AG09319 (cell line): ENCODE measurements around the gene CPNE8.

Experiments
- DNase-seq: peaks from one replicate; pipeline ENCODE4 v3.0.0-alpha.2; 2010; ENCODE audit warnings: low read depth; ENCODE audit errors: extremely low read depth
- TF ChIP-seq, protein P1 (sequence below): IDR thresholded peaks from 2 replicates; pipeline ENCODE4 v1.5.1; 2011; ENCODE audit warnings: low read depth, mild to moderate bottlenecking, inconsistent platforms, low read length, moderate library complexity

The CPNE8 gene

DNA sequence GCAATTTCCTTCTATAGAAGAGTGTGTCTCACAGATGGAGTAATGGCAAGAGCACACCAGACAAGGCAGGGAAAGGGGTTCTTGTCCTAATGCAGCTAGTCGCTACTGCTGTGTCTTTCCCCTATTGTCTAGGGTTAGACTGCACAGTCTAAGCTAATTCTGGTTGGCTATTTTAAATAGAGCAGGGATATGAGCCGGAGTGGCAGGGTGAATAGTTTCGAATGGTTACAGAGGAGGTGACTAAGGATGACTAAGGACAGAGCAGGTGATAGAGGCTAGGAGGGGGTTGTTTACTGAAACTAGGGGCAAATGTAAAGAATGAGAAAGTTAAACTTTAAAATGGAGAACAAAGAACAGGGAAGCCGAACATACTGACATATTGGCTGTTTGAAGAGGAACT lies 25.6 kb upstream of the CPNE8 start:
- TF ChIP-seq, protein P1, sequence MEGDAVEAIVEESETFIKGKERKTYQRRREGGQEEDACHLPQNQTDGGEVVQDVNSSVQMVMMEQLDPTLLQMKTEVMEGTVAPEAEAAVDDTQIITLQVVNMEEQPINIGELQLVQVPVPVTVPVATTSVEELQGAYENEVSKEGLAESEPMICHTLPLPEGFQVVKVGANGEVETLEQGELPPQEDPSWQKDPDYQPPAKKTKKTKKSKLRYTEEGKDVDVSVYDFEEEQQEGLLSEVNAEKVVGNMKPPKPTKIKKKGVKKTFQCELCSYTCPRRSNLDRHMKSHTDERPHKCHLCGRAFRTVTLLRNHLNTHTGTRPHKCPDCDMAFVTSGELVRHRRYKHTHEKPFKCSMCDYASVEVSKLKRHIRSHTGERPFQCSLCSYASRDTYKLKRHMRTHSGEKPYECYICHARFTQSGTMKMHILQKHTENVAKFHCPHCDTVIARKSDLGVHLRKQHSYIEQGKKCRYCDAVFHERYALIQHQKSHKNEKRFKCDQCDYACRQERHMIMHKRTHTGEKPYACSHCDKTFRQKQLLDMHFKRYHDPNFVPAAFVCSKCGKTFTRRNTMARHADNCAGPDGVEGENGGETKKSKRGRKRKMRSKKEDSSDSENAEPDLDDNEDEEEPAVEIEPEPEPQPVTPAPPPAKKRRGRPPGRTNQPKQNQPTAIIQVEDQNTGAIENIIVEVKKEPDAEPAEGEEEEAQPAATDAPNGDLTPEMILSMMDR: no peak
- no peak for DNase-seq

DNA sequence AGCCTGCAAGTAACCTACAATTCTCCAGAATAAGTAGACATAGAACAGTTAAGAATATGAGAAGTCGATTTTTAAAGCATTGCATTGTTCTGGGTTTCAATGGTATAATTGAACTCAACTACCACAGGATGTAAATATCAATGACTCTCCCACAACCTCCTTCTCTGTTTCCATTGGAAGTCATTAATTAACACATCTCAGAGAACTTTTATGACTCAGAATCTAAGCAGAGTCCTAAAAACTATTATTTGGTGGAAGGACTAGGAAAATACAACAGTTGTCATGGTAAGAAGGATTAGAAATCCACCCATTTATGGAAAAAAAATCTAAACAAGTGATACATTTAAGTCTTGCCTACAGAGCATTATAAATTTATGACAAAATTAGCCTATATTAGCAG lies 21.1 kb upstream of the CPNE8 start:
- no peak for DNase-seq
- TF ChIP-seq, protein P1: no peak

DNA sequence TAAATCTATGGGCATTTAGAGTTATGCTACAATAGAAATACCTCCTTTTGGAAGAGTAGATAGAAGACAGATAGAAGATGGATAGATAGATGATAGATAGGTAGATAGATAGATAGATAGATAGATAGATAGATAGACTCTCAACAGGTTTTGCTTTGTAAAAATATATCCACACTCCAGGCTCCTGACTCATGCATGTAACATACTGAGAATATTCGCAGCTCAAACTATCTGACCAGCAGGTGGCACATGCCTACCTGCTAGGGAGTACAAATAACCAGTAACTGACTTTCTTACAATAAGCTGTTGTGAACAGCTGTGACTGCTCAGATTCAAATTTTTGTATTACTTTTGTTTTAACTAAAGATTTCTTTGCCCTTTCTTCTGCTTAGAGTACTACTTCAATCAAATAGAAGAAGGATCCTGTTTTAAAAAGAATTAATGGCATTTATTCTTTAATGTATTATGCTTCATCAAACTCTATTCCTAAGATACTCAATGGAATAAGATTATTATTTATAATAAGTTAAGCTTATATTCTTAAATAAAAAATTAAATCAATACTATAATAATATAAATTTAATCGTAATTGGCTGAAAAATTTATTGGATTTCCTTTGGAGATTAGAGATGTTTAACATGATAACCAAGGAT lies 15.8 kb upstream of the CPNE8 start:
- TF ChIP-seq, protein P1: peak; percentile 36
- DNase-seq: no peak

DNA sequence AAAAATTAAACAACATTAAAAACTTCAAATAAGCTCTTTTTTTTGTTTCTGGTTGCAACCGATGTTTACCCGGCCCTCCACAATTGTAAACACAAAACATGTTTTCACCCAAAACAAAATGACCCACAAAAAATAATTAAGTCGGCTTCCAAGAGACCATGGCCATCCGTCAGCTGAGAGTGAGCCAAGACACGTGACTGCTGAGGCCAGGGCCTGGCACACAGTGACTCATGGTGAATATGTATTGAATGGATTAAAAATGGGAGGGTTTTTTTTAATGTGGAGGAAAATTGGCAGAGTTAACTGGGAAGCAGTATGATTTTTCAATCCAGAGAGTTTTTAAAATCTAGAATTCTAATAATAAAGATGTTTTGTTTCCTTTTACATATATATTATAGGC lies 13.8 kb upstream of the CPNE8 start:
- DNase-seq: no peak
- TF ChIP-seq, protein P1: no peak

DNA sequence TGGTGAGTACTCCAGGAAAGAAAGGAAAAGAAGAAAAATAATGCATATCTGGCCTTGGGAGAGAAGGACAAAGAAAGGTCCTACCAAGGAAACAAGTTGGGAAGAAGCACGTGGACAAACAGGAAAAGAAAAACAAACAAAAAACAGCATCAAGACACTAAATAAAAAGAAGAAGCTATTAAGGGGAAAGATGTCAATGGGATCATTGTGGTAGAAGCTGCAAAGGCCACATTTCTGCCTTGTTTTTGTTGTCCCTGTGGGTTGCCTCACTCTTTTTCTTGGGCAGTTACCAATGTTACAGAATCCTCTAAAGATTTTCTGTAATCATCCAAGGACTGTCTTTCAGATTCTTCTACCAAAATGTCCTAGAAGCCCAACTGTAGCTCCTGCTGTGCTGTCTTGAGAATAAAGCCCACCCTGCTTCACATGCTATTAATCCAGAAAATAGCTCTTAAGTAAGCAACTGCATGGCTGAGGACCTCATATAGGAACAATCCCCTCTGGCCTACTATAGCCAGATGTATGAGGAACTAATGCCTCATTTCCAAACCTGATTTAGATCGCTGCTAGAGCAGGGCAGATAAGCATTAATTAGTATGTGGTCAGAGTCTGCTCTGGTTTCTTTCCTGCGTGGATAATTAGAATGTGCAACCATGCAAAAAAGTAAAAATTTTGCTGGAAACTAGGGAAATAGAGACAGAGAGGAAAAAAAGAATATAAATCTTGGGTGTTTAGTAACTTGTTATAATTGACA lies 10.2 kb upstream of the CPNE8 start:
- no peak for DNase-seq
- TF ChIP-seq, protein P1: no peak

DNA sequence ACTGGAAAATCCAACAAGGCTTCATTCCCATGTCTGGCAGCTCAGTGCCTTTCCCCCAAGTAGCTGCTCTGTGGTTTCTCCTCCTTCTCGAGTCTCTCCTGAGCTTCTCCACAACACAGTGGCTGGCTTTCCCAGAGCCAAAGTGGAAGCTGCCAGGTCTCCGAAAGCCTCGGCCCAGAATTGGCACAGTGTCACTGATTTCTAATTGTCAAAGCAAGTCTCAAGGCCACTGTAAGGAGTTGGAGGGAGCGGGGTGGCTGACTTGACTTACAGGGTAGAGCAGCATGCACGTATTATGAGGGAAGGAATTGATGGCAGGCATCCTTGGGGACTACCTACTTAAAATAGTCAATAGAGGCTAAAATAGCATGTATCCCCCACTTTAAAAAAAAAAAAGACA lies 6.7 kb upstream of the CPNE8 start:
- TF ChIP-seq, protein P1: no peak
- no peak for DNase-seq

DNA sequence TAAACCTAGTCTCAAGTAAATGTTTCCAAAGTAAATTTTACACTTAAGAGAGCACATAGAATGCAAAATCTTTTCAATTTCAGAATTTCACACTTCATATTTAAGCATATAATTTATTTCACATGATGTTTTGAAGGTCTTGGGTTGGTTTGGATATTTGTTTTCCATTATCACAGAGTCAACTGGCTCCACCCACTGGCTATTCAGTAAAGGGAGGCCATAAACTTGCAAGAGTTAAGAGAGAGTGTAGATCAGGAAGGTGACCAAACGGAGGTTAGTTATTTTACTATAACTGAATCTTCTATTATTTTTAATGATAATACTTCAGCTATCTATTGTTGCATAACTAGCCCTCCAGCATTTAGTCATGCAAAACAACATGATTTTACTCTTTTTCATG lies 6.2 kb upstream of the CPNE8 start:
- TF ChIP-seq, protein P1: no peak; the same call in none of the 2 replicates
- DNase-seq: no peak
